Lower leg skin (tissue), 4 donors: ENCODE results near the gene SYS1. TPM values are rescaled to one million over a fixed set of nuclear protein-coding genes. Genes with fewer than 3 reads are reported as not detected.

ENCODE experiments used
- DNase-seq, 2 donors: peaks; one replicate each; pipeline ENCODE4 v3.0.0-alpha.2; 2019; ENCODE audit warnings: low spot score in 2 of 2
- H3K4me3 ChIP-seq: fragments of 200-600 bp; sonication (generic); 2 replicates; pipeline ENCODE4 v1.5.1; 2017; ENCODE audit warnings: mild to moderate bottlenecking, low read depth; ENCODE audit not compliant: poor library complexity, severe bottlenecking
- POLR2A ChIP-seq, 2 donors: fragments of 450-650 bp; IDR thresholded peaks; one replicate each; pipeline ENCODE4 v1.6.1; 2016 to 2017; ENCODE audit warnings: antibody characterized with exemption in 2 of 2, mild to moderate bottlenecking in 1 of 2, moderate library complexity in 1 of 2
- WGBS, 2 donors: methylation state at CpG; one replicate each; pipeline ENCODE4 v1.1.5; 2018; 5-methylcytosine and 5-hydroxymethylcytosine counted together
- intact Hi-C: fragments of 100-400 bp; cut with DNase I; formaldehyde crosslinking; loops from one replicate; pipeline ENCODE4 v1.15.0; 2023; ENCODE audit warnings: low total_unique reads
- total RNA-seq, 4 donors: library from RNA; depleted of rRNA; stranded (reverse); fragments of >200 nt; gene quantifications; one replicate each; pipeline ENCODE4 v1.1.0, GENCODE V29; 2016
- TF ChIP-seq, protein P1 (sequence below), 3 donors: fragments of 450-650 bp; IDR thresholded peaks; one replicate each; pipeline ENCODE4 v1.5.1; 2016; ENCODE audit warnings: antibody characterized with exemption in 3 of 3, mild to moderate bottlenecking in 3 of 3, moderate library complexity in 2 of 3

Gene SYS1
- total RNA-seq, 4 donors from 2014 or later: 27.3 to 46.6 (median 36.0) TPM

GRCh38 chr20:45325371-45325770, 37.6 kb upstream of the SYS1 start:
- WGBS, 2 donors: 62 to 68% methylated on average over 4 to 6 of the region's 6 CpGs
- no peak for DNase-seq
- intact Hi-C loops: no loop called here
- H3K4me3 ChIP-seq: no peak overlapping the region
- TF ChIP-seq, protein P1, sequence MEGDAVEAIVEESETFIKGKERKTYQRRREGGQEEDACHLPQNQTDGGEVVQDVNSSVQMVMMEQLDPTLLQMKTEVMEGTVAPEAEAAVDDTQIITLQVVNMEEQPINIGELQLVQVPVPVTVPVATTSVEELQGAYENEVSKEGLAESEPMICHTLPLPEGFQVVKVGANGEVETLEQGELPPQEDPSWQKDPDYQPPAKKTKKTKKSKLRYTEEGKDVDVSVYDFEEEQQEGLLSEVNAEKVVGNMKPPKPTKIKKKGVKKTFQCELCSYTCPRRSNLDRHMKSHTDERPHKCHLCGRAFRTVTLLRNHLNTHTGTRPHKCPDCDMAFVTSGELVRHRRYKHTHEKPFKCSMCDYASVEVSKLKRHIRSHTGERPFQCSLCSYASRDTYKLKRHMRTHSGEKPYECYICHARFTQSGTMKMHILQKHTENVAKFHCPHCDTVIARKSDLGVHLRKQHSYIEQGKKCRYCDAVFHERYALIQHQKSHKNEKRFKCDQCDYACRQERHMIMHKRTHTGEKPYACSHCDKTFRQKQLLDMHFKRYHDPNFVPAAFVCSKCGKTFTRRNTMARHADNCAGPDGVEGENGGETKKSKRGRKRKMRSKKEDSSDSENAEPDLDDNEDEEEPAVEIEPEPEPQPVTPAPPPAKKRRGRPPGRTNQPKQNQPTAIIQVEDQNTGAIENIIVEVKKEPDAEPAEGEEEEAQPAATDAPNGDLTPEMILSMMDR (IDR thresholded peaks at IDR 0.05): no peak
- no peak for TF ChIP-seq POLR2A (IDR thresholded peaks at IDR 0.05)

DNA sequence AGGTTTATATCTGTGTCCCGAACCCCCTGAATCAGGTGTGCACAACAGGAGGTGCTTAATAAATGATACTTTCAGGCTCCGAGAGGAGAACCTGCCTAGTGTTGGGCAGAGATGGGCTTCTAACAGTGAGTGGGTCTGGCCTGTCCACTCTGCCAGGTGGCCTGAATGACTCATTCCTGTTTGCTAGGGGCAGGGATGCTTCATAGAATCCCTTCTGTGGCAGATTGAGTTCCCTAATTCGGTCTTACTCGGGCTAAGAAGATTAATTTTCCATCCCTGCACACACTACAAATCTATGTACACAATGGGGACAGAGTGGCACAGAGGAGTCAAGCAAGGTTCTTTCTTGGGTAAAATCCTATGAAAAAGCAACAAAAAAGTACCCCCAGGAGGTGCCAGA, 34.5 kb upstream of the SYS1 start:
- intact Hi-C loops: no loop called here
- no peak for TF ChIP-seq POLR2A (IDR thresholded peaks at IDR 0.05)
- TF ChIP-seq, protein P1 (IDR thresholded peaks at IDR 0.05): no peak
- H3K4me3 ChIP-seq: no peak overlapping the region
- DNase-seq: no peak
- 91 to 99% methylated on average over 4 of the region's 4 CpGs for WGBS, 2 donors

- no peak for DNase-seq
- 68 to 77% methylated on average over 7 of the region's 7 CpGs for WGBS, 2 donors
- TF ChIP-seq, protein P1 (IDR thresholded peaks at IDR 0.05): no peak
- TF ChIP-seq POLR2A (IDR thresholded peaks at IDR 0.05): no peak
- H3K4me3 ChIP-seq: no peak overlapping the region
- intact Hi-C loops: no loop called here
Observed at GRCh38 chr20:45329497-45330319, 33.2 kb upstream of the SYS1 start.

DNA sequence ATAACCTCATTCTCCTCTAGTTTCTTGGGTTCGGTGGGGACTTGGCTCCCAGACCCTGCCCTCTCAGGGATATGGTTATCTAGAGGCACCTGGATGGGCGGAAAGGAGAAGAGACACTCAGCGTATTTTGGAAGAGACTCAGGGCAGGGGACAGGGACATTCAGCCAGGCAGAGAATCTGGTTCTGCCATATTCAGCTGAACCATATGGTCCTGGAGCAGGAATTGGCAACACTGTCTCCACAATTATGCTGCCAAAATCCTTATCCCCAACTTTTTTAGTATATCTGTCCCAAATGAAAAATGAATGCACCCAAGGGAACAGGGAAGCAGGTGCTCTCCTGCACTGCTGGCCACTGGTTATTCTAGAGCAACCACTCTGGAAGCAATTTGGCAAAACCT, 32.5 kb upstream of the SYS1 start:
- H3K4me3 ChIP-seq: no peak overlapping the region
- TF ChIP-seq, protein P1 (IDR thresholded peaks at IDR 0.05): no peak
- TF ChIP-seq POLR2A (IDR thresholded peaks at IDR 0.05): no peak
- no peak for DNase-seq
- intact Hi-C loops: no loop called here
- 87 to 95% methylated on average over 3 of the region's 3 CpGs for WGBS, 2 donors

DNA sequence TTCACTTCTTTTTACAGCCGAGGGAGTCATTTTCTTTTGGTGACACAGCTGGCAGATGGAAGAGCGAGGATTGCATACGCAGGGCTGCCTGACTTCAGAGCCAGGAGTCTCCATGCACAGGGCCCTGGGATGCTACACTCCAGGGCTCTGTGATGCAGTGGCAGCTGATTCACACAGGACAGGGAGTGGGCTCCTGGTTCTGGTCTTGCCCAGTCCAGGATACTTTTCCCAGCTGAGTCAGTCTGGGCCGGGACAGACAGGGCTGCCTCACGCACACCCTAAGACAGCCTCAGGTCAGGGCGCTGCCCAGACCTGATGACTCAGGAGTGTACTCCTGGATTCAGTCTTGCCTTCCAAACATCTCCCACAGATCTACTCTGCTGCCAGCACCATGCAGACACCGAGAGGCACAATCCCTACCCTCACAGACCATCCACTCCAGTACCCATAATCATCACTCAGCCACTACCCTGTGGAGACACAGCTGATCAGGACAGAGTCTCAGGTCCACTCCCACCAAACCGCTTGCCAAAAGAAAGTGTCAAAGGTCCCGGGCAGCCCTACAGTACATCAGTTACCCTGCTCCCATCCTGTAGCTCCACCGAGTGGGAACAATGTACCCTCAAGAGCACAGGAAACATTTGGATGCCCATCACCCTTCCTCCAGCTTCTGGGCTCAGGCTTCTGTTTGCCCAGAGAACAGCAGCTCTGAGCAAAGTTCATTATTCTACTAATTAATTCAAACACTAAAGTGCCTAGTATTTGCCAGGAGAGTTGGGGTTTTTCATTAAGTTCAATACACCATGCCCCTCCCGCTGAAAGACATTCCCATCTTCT, 26.2 kb upstream of the SYS1 start:
- 33 to 53% methylated on average over 11 of the region's 11 CpGs for WGBS, 2 donors
- no peak overlapping the region for H3K4me3 ChIP-seq
- intact Hi-C loops: no loop called here
- TF ChIP-seq POLR2A (IDR thresholded peaks at IDR 0.05): no peak
- TF ChIP-seq, protein P1 (IDR thresholded peaks at IDR 0.05): no peak
- peak in 1 of 2 donors; percentile 74 for DNase-seq
